Renal cortical epithelial cell (primary cell): ENCODE data around the gene OGFR. TPM values are rescaled to one million over a fixed set of nuclear protein-coding genes. Genes with fewer than 3 reads are reported as not detected.
A peak's percentile ranks its signal among the peaks of the same experiment; 100 is the strongest.

Experiments
- DNase-seq: peaks from one replicate; pipeline ENCODE4 v3.0.0-alpha.2; 2011; ENCODE audit warnings: low read depth
- total RNA-seq: library from RNA; depleted of rRNA; stranded (reverse); fragments of >200 nt; gene quantifications from 2 replicates; pipeline ENCODE4 v1.2.3, GENCODE V29; 2014

The OGFR gene
- total RNA-seq, 1 donor from 2014 or later = 45.8 TPM

GRCh38 chr20:62815066-62815991 is 10.7 kb downstream of the OGFR start:
- DNase-seq = peak; percentile 36

DNA sequence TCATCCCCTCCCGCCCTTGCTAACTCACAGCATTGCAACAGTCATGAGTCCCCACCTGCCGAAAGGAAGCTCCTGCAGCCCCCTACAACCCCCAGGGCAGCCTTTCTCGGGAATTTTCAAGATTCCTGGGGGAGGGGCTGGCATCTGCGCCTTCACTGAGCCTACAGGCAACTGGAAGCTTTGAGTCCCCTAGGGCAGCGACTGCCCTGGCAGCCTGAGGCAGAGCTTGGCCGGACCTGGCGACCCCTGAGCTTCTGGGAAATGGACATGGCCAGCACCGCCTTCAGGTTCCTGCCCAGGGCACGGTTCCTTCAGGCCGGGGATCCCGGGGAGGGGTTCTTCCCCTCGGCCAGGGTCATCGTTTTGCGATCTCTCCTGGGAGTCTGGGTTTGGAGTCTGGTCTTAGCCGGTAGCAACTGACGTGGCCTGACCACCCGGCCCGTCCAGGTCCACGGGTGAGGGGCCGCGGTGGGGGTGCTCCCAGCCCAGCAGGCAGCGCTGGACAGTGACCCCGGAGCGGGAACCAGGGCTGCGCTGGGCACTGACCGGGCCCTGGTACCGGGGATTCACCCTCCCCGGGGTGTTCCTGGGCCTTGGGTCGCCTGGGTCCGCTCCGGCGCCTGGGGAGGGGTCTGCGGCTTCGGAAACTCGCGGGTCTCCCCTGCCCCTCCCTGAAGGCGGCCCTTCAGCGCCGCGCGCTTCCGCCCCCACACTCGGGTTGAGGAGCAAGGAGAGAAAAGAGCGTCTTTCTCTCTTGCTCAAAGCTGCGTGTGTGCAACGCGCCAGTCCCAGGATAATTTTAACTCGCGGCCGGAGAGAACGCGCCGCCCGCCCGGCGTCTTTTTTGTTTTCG is 11.6 kb downstream of the OGFR start:
- DNase-seq = no peak

GRCh38 chr20:62816884-62817873 is 12.5 kb downstream of the OGFR start, which contains the start of gene COL9A3:
Gene COL9A3, plus strand, starts transcription at chr20:62817050. Its CDS starts 15 bp downstream, at chr20:62817065.
- DNase-seq = no peak

DNA sequence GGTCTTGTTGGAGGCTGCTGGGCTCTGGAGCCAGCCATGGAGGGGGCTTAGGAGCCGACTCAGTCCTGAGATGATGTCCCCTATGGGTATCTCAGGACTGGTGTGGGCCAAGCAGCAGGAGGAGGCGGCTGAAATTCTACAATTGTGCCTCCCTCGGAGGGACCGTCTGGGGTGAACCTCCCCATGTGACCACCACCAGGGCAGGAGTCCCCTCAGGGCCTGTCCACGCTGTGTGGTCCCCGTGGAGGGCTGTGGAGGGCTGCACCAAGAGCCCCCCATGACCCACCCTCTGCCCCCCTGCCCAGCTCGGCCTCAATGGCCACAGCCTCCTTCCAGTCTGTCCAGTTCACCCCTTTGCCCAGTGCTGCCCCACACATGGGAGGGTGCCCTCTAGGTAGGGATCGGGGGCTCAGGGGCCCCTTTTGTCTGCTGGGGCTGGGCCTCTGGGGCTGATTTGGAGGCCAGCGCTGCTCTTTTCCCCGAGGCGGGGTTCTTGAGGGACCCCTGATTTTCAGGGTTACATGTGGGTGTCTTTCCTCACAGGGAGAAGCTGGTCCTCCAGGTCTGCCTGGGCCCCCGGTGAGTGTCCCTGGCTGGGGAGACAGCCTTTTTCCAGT is 13.4 kb downstream of the OGFR start:
- no peak for DNase-seq

DNA sequence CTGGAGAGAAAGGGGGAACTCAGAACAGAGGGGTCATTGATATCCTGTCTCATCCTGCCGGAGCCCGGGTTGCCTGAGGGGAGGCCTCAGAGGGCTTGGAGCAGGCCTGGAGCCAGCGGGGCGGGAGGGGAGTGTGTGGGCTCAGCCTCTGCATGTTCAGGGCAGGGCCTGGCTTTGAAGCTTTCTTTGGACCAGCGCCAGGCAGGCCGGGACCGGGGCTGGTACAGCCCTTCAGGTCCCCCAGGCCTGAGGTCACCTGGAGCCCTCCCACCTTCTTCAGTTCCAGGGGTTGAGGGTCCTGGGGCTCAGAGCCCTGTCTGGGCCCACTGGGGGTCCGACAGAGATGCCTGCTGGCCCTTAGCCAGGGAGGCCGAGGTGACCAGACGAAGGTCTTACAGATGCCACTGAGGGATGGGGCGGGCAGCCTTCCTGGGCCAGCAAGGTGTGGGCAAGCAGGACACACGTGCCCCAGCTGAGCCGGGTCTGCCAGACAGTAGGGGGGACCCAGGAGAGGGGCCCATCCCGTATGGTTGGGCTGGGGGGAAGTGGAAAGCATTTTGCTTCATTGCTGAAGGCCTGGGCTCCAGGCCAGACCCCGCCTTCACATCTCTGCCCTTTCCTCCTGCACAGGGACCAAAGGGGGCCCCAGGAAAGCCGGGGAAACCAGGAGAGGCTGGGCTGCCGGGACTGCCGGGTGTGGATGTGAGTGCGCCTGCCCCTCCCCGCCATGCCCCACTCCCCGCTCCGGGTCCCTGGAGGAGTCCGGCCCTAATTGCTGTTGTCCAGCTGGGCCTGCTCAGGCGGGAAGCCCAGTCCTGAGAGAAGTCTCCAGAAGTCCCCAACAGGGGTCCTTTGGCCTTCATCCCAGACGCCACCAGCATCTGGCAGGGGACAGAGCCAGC is 14.2 kb downstream of the OGFR start:
- DNase-seq = peak; percentile 31

- DNase-seq = peak; percentile 40
These were observed 15.0 kb downstream of the OGFR start for GRCh38 chr20:62819494-62820174.

- DNase-seq = no peak
These were observed 15.8 kb downstream of the OGFR start for GRCh38 chr20:62820208-62820961.

DNA sequence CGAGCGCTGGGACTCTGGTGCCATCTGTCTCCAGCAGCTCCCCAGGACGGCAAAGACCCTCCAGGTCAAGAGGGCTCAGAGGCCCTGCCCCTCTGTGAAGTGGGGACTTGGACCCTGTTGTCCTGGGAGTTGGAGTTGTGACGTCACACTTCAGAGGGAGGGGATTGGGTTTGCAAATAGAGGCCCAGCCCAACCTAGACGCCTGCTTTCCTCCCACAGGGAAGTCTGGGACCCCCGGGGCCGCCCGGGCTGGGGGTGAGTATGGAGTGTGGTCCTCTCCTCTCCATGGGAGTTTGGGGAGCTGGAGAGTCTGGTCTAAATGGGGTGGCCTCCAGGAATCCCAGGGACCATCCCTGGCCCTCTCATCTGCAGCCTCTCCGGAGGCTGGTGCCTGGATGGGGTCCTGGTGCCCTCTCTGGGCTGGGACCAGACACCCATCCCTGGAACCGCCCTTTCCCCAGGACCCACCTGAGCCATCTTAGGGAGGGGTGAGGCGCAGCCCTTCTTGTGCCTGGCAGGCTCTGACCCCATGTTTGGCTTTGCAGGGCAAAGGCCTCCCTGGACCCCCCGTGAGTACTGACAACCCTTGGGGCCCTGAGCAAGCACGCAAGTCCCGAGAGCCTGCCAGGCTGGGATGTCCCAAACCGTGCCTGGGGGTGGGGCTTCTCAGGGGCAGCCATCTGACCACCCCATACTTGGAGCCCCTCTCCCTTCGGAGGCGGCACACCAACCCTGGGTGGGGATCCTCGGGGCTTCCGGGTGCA is 16.5 kb downstream of the OGFR start:
- DNase-seq = no peak

DNA sequence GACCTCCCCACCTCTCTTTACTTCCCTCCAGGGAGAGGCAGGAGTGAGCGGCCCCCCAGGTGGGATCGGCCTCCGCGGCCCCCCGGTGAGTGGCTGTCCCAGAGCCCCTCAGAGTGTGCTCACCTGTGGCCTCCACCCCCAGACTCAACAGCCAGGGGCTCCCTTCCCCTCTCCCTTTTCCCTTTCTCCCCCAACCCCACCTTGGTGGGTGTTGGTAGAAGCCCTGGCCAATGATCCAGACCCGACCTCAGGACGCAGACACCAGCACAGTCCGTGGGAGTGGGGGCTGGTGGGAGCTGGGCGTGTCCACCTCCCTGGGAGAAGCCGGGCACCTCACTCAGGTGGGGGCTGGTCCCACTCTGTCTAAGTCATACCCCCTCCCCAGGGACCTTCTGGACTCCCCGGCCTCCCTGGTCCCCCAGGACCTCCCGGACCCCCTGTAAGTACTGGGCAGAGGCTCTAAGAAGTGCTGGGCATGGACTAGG is 17.1 kb downstream of the OGFR start:
- DNase-seq = no peak

DNA sequence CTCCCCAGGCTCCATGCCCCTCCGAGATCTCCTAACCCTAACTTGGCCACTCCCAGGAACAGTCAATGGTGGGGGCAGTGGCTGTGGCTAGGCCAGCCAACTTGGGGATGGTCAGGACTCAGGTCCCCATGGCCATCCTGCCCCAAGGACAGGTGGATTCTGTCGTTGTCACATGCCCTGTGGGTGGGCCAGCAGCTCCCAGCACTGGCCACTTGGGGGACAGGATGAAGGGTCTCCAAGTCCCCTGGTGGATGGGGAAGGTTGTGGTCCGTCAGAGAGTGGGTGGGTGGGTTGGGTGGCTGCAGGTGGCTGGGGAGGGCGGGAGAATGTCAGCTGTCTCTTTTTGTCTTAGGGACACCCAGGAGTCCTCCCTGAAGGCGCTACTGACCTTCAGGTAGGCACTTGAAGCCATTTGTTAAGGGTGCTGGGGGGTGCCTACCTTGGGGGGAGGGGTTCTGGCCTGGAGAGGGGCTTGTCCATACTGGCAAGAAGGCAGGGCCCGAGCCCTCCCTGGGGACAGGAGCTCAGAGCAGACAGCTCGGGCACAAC is 17.7 kb downstream of the OGFR start:
- no peak for DNase-seq

GRCh38 chr20:62822788-62823651 is 18.4 kb downstream of the OGFR start:
- DNase-seq = no peak

DNA sequence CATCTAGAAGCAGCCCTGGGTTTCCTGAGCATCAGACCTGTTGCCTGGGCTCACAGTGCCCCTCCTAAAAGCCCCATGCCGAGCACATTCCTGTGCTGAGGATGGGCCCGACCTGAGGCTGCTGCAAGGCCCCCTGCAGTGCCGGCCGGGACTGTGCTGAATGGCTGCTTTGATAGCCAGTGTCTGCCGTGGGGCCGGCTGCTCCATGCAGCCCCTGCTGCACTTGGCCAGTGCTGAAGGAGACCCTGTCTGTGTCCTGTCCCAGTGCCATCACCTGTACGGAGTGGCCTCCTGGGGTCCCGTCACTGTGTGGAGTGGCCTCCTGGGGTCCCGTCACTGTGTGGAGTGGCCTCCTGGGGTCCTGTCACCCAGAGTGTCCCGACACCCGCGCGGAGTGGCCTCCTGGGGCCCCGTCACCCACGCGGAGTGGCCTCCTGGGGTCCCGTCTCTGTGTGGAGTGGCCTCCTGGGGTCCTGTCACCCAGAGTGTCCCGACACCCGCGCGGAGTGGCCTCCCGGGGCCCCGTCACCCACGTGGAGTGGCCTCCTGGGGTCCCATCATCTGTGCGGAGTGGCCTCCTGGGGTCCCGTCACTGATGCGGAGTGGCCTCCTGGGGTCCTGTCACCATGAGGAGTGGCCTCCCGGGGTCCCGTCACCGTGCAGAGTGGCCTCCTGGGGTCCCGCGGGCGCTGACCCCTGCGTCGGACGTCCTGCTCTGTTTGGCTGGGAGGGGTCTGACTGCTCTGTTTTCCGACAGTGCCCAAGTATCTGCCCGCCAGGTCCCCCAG is 19.2 kb downstream of the OGFR start:
- DNase-seq = no peak

DNA sequence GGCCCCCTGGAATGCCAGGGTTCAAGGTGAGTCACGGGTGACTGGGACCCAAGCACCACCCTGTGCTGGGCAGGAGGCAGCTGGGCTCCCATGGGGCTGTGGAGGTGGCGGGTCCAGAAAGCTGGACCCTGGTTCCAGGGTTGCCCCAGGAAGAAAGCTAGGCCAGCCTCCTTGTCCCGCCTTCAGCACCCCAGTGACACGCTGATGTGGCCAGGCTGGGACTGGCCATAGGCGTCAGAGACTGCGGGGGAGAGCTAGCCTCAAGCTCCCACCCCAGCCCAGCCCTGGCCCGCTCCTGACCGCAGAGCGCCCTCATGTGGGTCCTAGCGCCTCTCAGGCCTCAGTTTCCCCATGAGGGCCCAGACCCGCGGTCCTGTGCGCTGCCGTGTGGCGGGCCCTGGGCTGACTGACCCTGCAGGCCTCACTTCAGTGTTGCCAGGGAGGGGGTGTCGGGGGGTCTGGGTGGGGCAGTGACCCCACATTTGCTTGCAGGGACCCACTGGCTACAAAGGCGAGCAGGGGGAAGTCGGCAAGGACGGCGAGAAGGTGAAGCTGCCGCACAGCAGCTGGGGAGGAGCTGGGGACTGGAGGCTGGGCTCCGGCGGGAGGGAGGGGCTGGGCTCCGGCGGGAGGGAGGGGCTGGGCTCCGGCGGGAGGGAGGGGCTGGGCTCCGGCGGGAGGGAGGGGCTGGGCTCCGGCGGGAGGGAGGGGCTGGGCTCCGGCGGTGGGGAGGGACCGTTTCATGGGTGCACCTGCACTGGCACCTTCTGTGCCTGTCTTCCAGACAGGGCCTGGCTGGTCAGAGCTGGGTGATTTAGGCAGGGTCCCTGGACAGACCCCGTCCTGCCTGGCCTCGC is 20.1 kb downstream of the OGFR start:
- DNase-seq = no peak

DNA sequence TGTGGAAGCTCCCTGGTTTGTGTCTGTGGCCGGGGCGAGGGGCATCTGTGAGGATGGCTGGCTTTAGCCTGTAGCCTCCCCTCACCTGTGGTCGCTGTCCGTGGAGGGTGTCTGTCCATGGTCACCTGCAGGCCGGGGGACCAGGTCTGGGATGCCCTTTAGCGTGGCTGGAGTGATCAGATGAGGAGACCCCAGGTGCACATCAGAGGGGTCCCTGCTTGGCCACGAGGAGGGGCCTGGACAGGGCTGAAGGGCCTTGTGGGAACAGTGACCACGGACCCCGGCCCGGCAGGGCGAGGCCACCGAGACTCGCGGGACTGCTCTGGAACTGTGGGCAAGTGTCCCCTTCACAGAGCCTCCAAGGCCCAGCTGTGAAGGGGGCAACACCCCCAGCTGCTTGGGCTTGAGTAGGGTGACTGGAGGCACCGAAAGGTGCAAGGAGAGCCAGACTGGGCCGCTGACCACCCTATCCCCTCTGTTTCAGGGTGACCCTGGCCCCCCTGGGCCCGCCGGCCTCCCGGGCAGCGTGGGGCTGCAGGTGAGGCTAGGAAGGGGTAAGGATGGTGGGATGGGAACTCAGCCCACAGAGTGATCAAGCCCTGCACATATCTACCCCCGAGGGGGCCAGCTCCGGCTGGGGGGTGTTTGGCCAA is 20.8 kb downstream of the OGFR start:
- DNase-seq = no peak
